A673 (cell line): ENCODE data around the gene KRT2.

ENCODE experiments used
- CTCF ChIP-seq: fragments of 300-800, 200-600 bp; sonication (generic); conservative IDR thresholded peaks from 2 replicates; pipeline ENCODE4 v1.5.1; 2017; ENCODE audit warnings: low read depth, mild to moderate bottlenecking, antibody characterized with exemption, low read length, moderate library complexity, mixed read lengths
- EZH2 ChIP-seq: fragments of 200-600 bp; sonication (generic); IDR thresholded peaks from 2 replicates; pipeline ENCODE4 v1.6.1; 2017; ENCODE audit warnings: borderline replicate concordance, low read depth, mild to moderate bottlenecking, mixed read lengths, antibody characterized with exemption, low read length; ENCODE audit not compliant: poor library complexity, severe bottlenecking

DNA sequence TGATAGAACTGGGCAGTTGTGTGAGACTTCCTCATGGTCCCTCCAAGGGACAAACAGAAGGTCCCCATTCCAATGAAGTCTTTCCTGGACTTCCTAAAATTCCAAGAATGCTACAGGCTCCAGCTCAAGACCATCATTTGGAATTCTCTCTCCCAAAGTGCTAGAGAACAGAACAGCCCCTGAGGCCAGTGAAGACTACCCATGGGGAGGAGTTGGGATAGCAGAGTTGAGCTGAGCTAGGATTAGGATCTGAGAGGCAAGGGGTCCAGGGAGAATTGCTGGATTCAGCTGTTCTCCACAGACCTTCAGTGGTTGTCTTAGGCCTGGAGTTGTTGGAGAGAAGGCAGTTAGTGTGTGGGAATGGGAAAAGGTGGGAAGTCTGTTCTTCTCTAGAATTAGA is 17.4 kb upstream of the KRT2 start:
- TF ChIP-seq CTCF, result no peak
- no peak for TF ChIP-seq EZH2
